ENCODE results near the gene C16orf86. TPM values are rescaled to one million over a fixed set of nuclear protein-coding genes. Genes with fewer than 3 reads are reported as not detected.

C16orf86 gene
- total RNA-seq, 2 donors from 2014 or later: 7.5 to 9.6 TPM

DNA sequence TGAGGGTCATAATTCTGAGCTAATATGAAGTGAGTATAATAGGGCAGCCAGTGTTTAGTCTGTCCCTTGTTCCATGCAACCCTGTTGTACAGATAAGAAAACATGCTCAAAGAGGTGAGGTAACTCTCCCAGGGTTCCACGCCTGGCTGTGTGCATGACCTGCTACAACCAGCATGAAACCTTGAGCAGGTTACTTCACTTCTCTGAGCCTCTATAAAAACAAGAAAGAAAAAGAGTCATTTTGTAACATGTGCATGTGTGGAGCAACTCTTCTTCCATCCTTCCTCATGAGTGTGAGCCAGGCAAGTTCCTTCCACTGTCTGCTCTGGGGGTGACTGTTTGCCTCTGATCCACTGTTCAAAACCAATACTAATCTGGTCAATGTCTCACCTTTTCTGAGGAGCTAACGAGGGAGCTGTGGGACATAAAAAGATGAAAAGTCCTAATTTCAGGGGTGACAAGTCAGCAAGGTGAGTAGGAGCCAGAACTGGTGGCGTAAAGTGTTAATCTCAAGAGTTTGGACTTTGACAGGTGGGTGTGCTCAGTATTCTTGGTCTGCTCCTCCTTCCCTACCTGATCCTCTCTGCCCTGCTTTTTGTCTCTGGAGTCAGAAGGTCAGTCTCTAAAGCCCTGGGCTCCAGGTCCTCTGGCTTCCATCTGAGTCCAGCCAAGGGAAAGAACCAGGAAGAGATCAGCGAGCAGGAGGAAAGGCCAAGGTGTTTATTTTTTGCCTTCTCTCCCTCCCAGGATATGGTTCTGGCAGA is 31.0 kb downstream of the C16orf86 start:
- no peaks in the 10 kb centered on the region for H3K36me3 ChIP-seq (replicated peaks in 1 of 2; ENCODE audit: insufficient read depth in 1 of 2, low read depth in 2 of 2)
- no peaks in the 10 kb centered on the region for H3K27me3 ChIP-seq
- no peak for ATAC-seq
- TF ChIP-seq CTCF (IDR thresholded peaks at IDR 0.05) (no peak), POLR2A (IDR thresholded peaks at IDR 0.05) (no peak)
- H3K4me3 ChIP-seq: no peak overlapping the region
- no peaks in the 10 kb centered on the region for H3K4me1 ChIP-seq
- intact Hi-C loops (cut with DNase I): no loop called here
- WGBS, 2 donors: 63 to 80% methylated on average over 4 of the region's 4 CpGs
- H3K27ac ChIP-seq: no peak overlapping the region
- DNase-seq: no peak
- no peaks in the 10 kb centered on the region for H3K9me3 ChIP-seq

DNA sequence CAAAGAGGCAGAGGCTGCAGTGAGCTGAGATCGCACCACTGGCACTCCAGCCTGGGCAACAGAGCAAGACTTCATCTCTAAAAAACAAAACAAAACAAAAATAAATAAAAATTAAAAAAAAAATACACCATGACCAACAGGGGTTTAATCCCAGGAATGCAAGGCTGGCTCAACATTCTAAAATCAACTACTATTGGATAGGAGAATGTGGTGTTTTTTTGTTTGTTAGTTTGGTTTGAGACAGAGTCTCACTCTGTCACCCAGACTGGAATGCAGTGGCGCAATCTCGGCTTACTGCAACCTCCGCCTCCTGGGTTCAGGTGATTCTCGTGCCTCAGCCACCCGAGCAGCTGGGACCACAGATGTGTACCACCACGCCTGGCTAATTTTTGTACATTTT is 32.7 kb downstream of the C16orf86 start:
- Histone ChIP-seq H3K4me1 (peaks cover 1% of the 10 kb centered on the region), H3K27ac (no peak overlapping the region), H3K27me3 (no peaks in the 10 kb centered on the region), H3K9me3 (no peaks in the 10 kb centered on the region), H3K4me3 (no peak overlapping the region), H3K36me3 (replicated peaks in 1 of 2; ENCODE audit: insufficient read depth in 1 of 2, low read depth in 2 of 2) (no peaks in the 10 kb centered on the region)
- no peak for TF ChIP-seq POLR2A (IDR thresholded peaks at IDR 0.05)
- no peak for TF ChIP-seq CTCF (IDR thresholded peaks at IDR 0.05)
- WGBS, 2 donors: 96 to 98% methylated on average over 5 to 7 of the region's 7 CpGs
- intact Hi-C loops (cut with DNase I): no loop called here
- no peak for ATAC-seq
- no peak for DNase-seq

DNA sequence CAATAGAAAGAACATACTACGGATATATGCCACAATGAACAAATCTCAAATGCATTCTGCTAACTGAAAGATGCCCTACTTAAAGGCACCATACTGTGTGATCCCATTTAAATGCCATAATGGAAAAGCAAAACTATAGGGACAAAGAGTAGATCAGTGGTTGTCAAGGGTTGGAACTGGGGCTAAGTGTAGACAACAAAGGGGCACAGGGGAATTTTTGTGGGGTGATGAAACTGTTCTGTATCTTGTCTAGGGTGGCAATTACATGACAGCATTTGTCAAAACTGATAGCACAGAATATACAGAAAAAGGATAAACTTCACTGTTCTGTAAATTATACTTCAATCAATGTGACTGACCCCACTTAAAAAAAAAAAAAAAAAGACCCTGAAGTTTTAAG is 34.8 kb downstream of the C16orf86 start:
- WGBS, 2 donors: 79 to 90% methylated on average over 1 of the region's 1 CpG
- intact Hi-C loops (cut with DNase I): no loop called here
- TF ChIP-seq POLR2A (IDR thresholded peaks at IDR 0.05) (no peak), CTCF (IDR thresholded peaks at IDR 0.05) (no peak)
- ATAC-seq: no peak
- Histone ChIP-seq H3K4me3 (no peak overlapping the region), H3K4me1 (peaks cover 9% of the 10 kb centered on the region), H3K9me3 (no peaks in the 10 kb centered on the region), H3K27ac (no peak overlapping the region), H3K27me3 (no peaks in the 10 kb centered on the region), H3K36me3 (replicated peaks in 1 of 2; ENCODE audit: insufficient read depth in 1 of 2, low read depth in 2 of 2) (no peaks in the 10 kb centered on the region)
- DNase-seq: no peak

DNA sequence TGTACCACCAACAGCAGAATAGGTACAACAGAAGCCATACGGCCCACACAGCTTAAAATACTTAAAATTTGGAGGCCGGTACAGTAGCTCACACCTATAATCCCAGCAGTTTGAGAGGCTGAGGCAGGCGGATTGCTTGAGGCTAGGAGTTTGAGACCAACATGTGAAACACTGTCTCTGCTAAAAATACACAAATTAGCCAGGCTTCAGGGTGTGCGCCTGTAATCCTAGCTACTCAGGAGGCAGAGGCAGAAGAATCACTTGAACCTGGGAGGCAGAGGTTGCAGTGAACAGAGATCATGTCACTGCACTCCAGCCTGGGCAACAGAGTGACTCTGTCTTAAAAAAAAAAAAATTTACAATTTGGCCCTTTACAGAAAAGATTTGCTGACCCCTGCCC is 35.5 kb downstream of the C16orf86 start:
- no peak for TF ChIP-seq POLR2A (IDR thresholded peaks at IDR 0.05)
- TF ChIP-seq CTCF (IDR thresholded peaks at IDR 0.05): no peak
- H3K36me3 ChIP-seq (replicated peaks in 1 of 2; ENCODE audit: insufficient read depth in 1 of 2, low read depth in 2 of 2): no peaks in the 10 kb centered on the region
- no peaks in the 10 kb centered on the region for H3K27me3 ChIP-seq
- 86 to 95% methylated on average over 4 of the region's 4 CpGs for WGBS, 2 donors
- peaks cover 9% of the 10 kb centered on the region for H3K4me1 ChIP-seq
- DNase-seq (no peak), ATAC-seq (no peak)
- no peak overlapping the region for H3K4me3 ChIP-seq
- H3K9me3 ChIP-seq: no peaks in the 10 kb centered on the region
- no peak overlapping the region for H3K27ac ChIP-seq
- intact Hi-C loops (cut with DNase I): no loop called here

DNA sequence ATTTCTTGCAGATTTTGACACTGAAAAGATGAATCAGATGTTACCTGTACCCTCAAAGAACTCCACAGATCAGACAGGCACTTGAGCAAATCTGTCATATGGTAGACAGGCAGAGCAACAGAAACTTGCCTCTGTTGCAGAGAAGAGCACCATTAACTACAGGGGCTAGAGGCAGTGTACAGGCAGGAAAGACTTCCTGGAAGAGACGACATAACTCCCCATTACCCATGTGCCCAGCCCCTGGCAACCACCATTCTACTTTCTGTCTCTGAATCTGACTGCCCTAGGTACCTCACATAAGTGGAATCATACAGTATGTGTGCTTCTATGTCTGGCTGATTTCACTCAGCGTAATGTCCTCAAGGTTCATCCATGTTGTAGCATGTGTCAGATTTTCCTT is 37.0 kb downstream of the C16orf86 start:
- no peak overlapping the region for H3K4me3 ChIP-seq
- no peak for TF ChIP-seq POLR2A (IDR thresholded peaks at IDR 0.05)
- no peak for TF ChIP-seq CTCF (IDR thresholded peaks at IDR 0.05)
- ATAC-seq (no peak), DNase-seq (no peak)
- WGBS, 2 donors: 67 to 86% methylated on average over 2 of the region's 2 CpGs
- no peaks in the 10 kb centered on the region for H3K36me3 ChIP-seq (replicated peaks in 1 of 2; ENCODE audit: insufficient read depth in 1 of 2, low read depth in 2 of 2)
- peaks cover 9% of the 10 kb centered on the region for H3K4me1 ChIP-seq
- no peaks in the 10 kb centered on the region for H3K27me3 ChIP-seq
- no peak overlapping the region for H3K27ac ChIP-seq
- intact Hi-C loops (cut with DNase I): no loop called here
- no peaks in the 10 kb centered on the region for H3K9me3 ChIP-seq
